Panc1 (cell line): ENCODE results near the gene TM7SF3.

ENCODE experiments used
- POLR2AphosphoS5 ChIP-seq: IDR thresholded peaks from 2 replicates; pipeline ENCODE4 v1.6.1; 2012; ENCODE audit warnings: mild to moderate bottlenecking, low read depth, low read length, moderate library complexity
- SIN3A ChIP-seq: IDR thresholded peaks from 2 replicates; pipeline ENCODE4 v1.6.1; 2012; ENCODE audit warnings: low read depth, mild to moderate bottlenecking, low read length, moderate library complexity, borderline replicate concordance; ENCODE audit not compliant: insufficient read depth
- TCF7L2 ChIP-seq: IDR thresholded peaks from 2 replicates; pipeline ENCODE4 v1.6.1; 2011; ENCODE audit warnings: mild to moderate bottlenecking, low read depth, low read length, inconsistent platforms
- TF ChIP-seq, protein P1 (sequence below): fragments of 450-650 bp; IDR thresholded peaks from 2 replicates; pipeline ENCODE4 v1.5.1; 2017; ENCODE audit warnings: mild to moderate bottlenecking
- TF ChIP-seq, protein P2 (sequence below), 2 experiments: IDR thresholded peaks; 2 replicates each; pipeline ENCODE4 v1.6.1; 2011 to 2012; ENCODE audit warnings: low read depth in 2 of 2, control low read depth in 1 of 2, low read length in 1 of 2, mild to moderate bottlenecking in 1 of 2, moderate library complexity in 1 of 2; ENCODE audit not compliant: insufficient read depth in 1 of 2

DNA sequence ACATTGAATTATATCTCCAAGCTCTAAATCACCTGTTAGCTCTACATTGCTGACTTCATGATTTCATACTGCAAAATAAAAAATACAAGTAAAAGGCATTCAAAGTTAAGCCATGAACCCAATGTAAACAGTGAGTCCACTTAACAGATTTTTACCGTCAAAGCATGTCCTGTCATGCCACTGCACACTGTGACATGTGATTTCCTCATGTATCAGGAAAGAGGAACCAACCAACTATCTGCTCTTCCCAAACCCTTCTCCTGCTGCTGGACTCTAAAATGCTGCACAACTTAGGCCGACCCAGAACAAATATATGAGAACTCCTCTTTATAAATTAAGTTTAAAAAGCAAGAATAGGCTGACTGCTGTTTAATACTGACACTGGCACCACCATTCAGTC is 37.5 kb downstream of the TM7SF3 start:
- TF ChIP-seq, protein P1, sequence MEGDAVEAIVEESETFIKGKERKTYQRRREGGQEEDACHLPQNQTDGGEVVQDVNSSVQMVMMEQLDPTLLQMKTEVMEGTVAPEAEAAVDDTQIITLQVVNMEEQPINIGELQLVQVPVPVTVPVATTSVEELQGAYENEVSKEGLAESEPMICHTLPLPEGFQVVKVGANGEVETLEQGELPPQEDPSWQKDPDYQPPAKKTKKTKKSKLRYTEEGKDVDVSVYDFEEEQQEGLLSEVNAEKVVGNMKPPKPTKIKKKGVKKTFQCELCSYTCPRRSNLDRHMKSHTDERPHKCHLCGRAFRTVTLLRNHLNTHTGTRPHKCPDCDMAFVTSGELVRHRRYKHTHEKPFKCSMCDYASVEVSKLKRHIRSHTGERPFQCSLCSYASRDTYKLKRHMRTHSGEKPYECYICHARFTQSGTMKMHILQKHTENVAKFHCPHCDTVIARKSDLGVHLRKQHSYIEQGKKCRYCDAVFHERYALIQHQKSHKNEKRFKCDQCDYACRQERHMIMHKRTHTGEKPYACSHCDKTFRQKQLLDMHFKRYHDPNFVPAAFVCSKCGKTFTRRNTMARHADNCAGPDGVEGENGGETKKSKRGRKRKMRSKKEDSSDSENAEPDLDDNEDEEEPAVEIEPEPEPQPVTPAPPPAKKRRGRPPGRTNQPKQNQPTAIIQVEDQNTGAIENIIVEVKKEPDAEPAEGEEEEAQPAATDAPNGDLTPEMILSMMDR = no peak
- no peak for TF ChIP-seq POLR2AphosphoS5
- TF ChIP-seq SIN3A = no peak
- TF ChIP-seq, protein P2, sequence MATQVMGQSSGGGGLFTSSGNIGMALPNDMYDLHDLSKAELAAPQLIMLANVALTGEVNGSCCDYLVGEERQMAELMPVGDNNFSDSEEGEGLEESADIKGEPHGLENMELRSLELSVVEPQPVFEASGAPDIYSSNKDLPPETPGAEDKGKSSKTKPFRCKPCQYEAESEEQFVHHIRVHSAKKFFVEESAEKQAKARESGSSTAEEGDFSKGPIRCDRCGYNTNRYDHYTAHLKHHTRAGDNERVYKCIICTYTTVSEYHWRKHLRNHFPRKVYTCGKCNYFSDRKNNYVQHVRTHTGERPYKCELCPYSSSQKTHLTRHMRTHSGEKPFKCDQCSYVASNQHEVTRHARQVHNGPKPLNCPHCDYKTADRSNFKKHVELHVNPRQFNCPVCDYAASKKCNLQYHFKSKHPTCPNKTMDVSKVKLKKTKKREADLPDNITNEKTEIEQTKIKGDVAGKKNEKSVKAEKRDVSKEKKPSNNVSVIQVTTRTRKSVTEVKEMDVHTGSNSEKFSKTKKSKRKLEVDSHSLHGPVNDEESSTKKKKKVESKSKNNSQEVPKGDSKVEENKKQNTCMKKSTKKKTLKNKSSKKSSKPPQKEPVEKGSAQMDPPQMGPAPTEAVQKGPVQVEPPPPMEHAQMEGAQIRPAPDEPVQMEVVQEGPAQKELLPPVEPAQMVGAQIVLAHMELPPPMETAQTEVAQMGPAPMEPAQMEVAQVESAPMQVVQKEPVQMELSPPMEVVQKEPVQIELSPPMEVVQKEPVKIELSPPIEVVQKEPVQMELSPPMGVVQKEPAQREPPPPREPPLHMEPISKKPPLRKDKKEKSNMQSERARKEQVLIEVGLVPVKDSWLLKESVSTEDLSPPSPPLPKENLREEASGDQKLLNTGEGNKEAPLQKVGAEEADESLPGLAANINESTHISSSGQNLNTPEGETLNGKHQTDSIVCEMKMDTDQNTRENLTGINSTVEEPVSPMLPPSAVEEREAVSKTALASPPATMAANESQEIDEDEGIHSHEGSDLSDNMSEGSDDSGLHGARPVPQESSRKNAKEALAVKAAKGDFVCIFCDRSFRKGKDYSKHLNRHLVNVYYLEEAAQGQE (IDR thresholded peaks at IDR 0.05; ENCODE audit: insufficient read depth in 1 of 2, low read depth in 2 of 2, low read length in 1 of 2) = no peak
- TF ChIP-seq TCF7L2 = no peak
